Peyer's patch (tissue), 4 donors: ENCODE data around the gene TGFBI.

Source experiments
- POLR2A ChIP-seq, 2 donors: fragments of 450-650 bp; IDR thresholded peaks; one replicate each; pipeline ENCODE4 v1.5.1; 2017; ENCODE audit warnings: antibody characterized with exemption in 2 of 2, mild to moderate bottlenecking in 2 of 2, moderate library complexity in 2 of 2
- TF ChIP-seq, protein P1 (sequence below), 6 experiments: fragments of 450-650 bp in 4 of 6; fragments of 200-600 bp in 2 of 6; sonication (generic) in 1 of 6; IDR thresholded peaks; one replicate each; pipeline ENCODE4 v1.5.1; 2017 to 2019; ENCODE audit warnings: antibody characterized with exemption in 6 of 6, mild to moderate bottlenecking in 3 of 6, moderate library complexity in 1 of 6

- TF ChIP-seq, protein P1, sequence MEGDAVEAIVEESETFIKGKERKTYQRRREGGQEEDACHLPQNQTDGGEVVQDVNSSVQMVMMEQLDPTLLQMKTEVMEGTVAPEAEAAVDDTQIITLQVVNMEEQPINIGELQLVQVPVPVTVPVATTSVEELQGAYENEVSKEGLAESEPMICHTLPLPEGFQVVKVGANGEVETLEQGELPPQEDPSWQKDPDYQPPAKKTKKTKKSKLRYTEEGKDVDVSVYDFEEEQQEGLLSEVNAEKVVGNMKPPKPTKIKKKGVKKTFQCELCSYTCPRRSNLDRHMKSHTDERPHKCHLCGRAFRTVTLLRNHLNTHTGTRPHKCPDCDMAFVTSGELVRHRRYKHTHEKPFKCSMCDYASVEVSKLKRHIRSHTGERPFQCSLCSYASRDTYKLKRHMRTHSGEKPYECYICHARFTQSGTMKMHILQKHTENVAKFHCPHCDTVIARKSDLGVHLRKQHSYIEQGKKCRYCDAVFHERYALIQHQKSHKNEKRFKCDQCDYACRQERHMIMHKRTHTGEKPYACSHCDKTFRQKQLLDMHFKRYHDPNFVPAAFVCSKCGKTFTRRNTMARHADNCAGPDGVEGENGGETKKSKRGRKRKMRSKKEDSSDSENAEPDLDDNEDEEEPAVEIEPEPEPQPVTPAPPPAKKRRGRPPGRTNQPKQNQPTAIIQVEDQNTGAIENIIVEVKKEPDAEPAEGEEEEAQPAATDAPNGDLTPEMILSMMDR (IDR thresholded peaks at IDR 0.05): no peak
- no peak for TF ChIP-seq POLR2A (IDR thresholded peaks at IDR 0.05)
Observed at GRCh38 chr5:136001466-136001981, 27.3 kb upstream of the TGFBI start.
